BLaER1 treated with 17β-estradiol and CSF1 and Interleukin-3, amounts not matched to agents 10 nM and 100 nM (cell line): ENCODE results near the gene AHRR.

Experiments
- H3K27ac ChIP-seq, 11 experiments: shearing (Covaris generic); formaldehyde crosslinking; 2 replicates each; pipeline ENCODE4 v1.8.1; 2022
- H3K27me3 ChIP-seq, 11 experiments: shearing (Covaris generic); formaldehyde crosslinking; 2 replicates each; pipeline ENCODE4 v1.8.1; 2022
- H3K36me3 ChIP-seq, 11 experiments: shearing (Covaris generic); formaldehyde crosslinking; 2 replicates each; pipeline ENCODE4 v1.8.1; 2022
- H3K4me1 ChIP-seq, 10 experiments: shearing (Covaris generic); formaldehyde crosslinking; 2 replicates each; pipeline ENCODE4 v1.8.1; 2022
- H3K4me2 ChIP-seq, 11 experiments: shearing (Covaris generic); formaldehyde crosslinking; 2 replicates each; pipeline ENCODE4 v1.8.1; 2022
- H3K4me3 ChIP-seq, 10 experiments: shearing (Covaris generic); formaldehyde crosslinking; 2 replicates each; pipeline ENCODE4 v1.8.1; 2022
- H3K9ac ChIP-seq, 11 experiments: shearing (Covaris generic); formaldehyde crosslinking; 2 replicates each; pipeline ENCODE4 v1.8.1; 2022
- H3K9me3 ChIP-seq, 11 experiments: shearing (Covaris generic); formaldehyde crosslinking; replicated peaks in 1 of 11; 2 replicates each; pipeline ENCODE4 v1.8.1; 2022
- H4K20me1 ChIP-seq, 11 experiments: shearing (Covaris generic); formaldehyde crosslinking; 2 replicates each; pipeline ENCODE4 v1.8.1; 2022
- Cebpa-rat ChIP-seq, 11 experiments: shearing (Covaris generic); IDR thresholded peaks; 2 replicates each; pipeline ENCODE4 v1.8.1; 2022

Gene AHRR

GRCh38 chr5:421901-422300, 100.4 kb downstream of the AHRR start:
- peaks cover 0 to 9% (median 0%) of the 10 kb centered on the region in 11 experiments; a peak in 2 of 22 replicates for H3K27me3 ChIP-seq
- H4K20me1 ChIP-seq, result no peaks in the 10 kb centered on the region; a peak in 1 of 22 replicates
- H3K9ac ChIP-seq, result no peak overlapping the region
- no peak overlapping the region for H3K27ac ChIP-seq
- peaks cover 0 to 13% (median 5%) of the 10 kb centered on the region in 11 experiments; a peak in 10 of 22 replicates for H3K9me3 ChIP-seq
- peaks cover 35 to 61% (median 47%) of the 10 kb centered on the region in 10 experiments for H3K4me1 ChIP-seq
- peak overlapping the region in 8 of 11 experiments; percentile 63 to 88 (median 80); a peak in 14 of 22 replicates for H3K4me2 ChIP-seq
- H3K4me3 ChIP-seq, result no peak overlapping the region
- no peaks in the 10 kb centered on the region for H3K36me3 ChIP-seq
- no peak for TF ChIP-seq Cebpa-rat (IDR thresholded peaks at IDR 0.05)

GRCh38 chr5:422323-423232, 101.1 kb downstream of the AHRR start:
- TF ChIP-seq Cebpa-rat (IDR thresholded peaks at IDR 0.05), result no peak

GRCh38 chr5:423233-423565, 101.7 kb downstream of the AHRR start:
- H3K27ac ChIP-seq, result no peak overlapping the region
- H3K27me3 ChIP-seq, result peaks cover 0 to 9% (median 0%) of the 10 kb centered on the region in 11 experiments; a peak in 2 of 22 replicates
- no peak overlapping the region for H3K9ac ChIP-seq
- H3K36me3 ChIP-seq, result no peaks in the 10 kb centered on the region
- H3K4me2 ChIP-seq, result peak overlapping the region; percentile 21 to 88 (median 81); a peak in 19 of 22 replicates
- H4K20me1 ChIP-seq, result no peaks in the 10 kb centered on the region
- no peak overlapping the region for H3K4me3 ChIP-seq
- TF ChIP-seq Cebpa-rat (IDR thresholded peaks at IDR 0.05), result no peak
- peaks cover 0 to 13% (median 5%) of the 10 kb centered on the region in 11 experiments; a peak in 10 of 22 replicates for H3K9me3 ChIP-seq
- peaks cover 35 to 61% (median 46%) of the 10 kb centered on the region in 10 experiments for H3K4me1 ChIP-seq

More at GRCh38 chr5:422323-423232, 101.1 kb downstream of the AHRR start:
- H3K4me3 ChIP-seq, result no peak overlapping the region
- peaks cover 0 to 9% (median 0%) of the 10 kb centered on the region in 11 experiments; a peak in 2 of 22 replicates for H3K27me3 ChIP-seq
- peaks cover 35 to 61% (median 46%) of the 10 kb centered on the region in 10 experiments for H3K4me1 ChIP-seq
- no peaks in the 10 kb centered on the region for H3K36me3 ChIP-seq
- no peak overlapping the region for H3K9ac ChIP-seq
- H4K20me1 ChIP-seq, result no peaks in the 10 kb centered on the region
- no peak overlapping the region for H3K27ac ChIP-seq
- H3K4me2 ChIP-seq, result peak overlapping the region; percentile 21 to 88 (median 81); a peak in 18 of 22 replicates
- peaks cover 0 to 13% (median 5%) of the 10 kb centered on the region in 11 experiments; a peak in 10 of 22 replicates for H3K9me3 ChIP-seq

GRCh38 chr5:423626-424261, 102.2 kb downstream of the AHRR start:
- Histone ChIP-seq H3K4me1 (peaks cover 35 to 59% (median 46%) of the 10 kb centered on the region in 10 experiments), H3K27me3 (peaks cover 0 to 9% (median 0%) of the 10 kb centered on the region in 11 experiments; a peak in 2 of 22 replicates), H3K4me2 (peak overlapping the region; percentile 63 to 88 (median 81)), H3K27ac (peak overlapping the region in 1 of 11 experiments; percentile 79; a peak in 2 of 22 replicates), H3K9me3 (peaks cover 0 to 13% (median 5%) of the 10 kb centered on the region in 11 experiments; a peak in 10 of 22 replicates), H4K20me1 (no peaks in the 10 kb centered on the region), H3K36me3 (no peaks in the 10 kb centered on the region), H3K4me3 (no peak overlapping the region), H3K9ac (0 out of 22 replicates have a peak overlapping the region, but pooled peaks of 1 of the 11 experiments have one; percentile 4)
- TF ChIP-seq Cebpa-rat (IDR thresholded peaks at IDR 0.05), result no peak

GRCh38 chr5:424301-425110, 103.0 kb downstream of the AHRR start:
- Histone ChIP-seq H3K4me2 (peak overlapping the region; percentile 63 to 88 (median 81)), H4K20me1 (0 out of 22 replicates have a peak, but pooled peaks cover 0 to 4% (median 0%) of the 10 kb centered on the region in 11 experiments), H3K4me1 (peaks cover 35 to 52% (median 47%) of the 10 kb centered on the region in 10 experiments), H3K27ac (peak overlapping the region; percentile 31 to 83 (median 68); a peak in 19 of 22 replicates), H3K27me3 (peaks cover 0 to 9% (median 0%) of the 10 kb centered on the region in 11 experiments; a peak in 2 of 22 replicates), H3K4me3 (no peak overlapping the region), H3K36me3 (no peaks in the 10 kb centered on the region), H3K9ac (peak overlapping the region in 9 of 11 experiments; percentile 2 to 63 (median 41); a peak in 13 of 22 replicates), H3K9me3 (peaks cover 0 to 13% (median 5%) of the 10 kb centered on the region in 11 experiments; a peak in 10 of 22 replicates)
- TF ChIP-seq Cebpa-rat (IDR thresholded peaks at IDR 0.05), result no peak

GRCh38 chr5:425714-426113, 104.2 kb downstream of the AHRR start:
- Histone ChIP-seq H3K27ac (no peak overlapping the region), H3K4me1 (peaks cover 40 to 62% (median 48%) of the 10 kb centered on the region in 10 experiments), H3K9me3 (peaks cover 0 to 13% (median 5%) of the 10 kb centered on the region in 11 experiments; a peak in 10 of 22 replicates), H3K9ac (no peak overlapping the region; a peak in 1 of 22 replicates), H3K27me3 (peaks cover 0 to 9% (median 0%) of the 10 kb centered on the region in 11 experiments; a peak in 4 of 22 replicates), H3K36me3 (no peaks in the 10 kb centered on the region), H4K20me1 (0 out of 22 replicates have a peak, but pooled peaks cover 0 to 12% (median 0%) of the 10 kb centered on the region in 11 experiments), H3K4me3 (no peak overlapping the region), H3K4me2 (peak overlapping the region in 7 of 11 experiments; percentile 51 to 88 (median 81); a peak in 12 of 22 replicates)
- no peak for TF ChIP-seq Cebpa-rat (IDR thresholded peaks at IDR 0.05)

GRCh38 chr5:426392-426976, 105.0 kb downstream of the AHRR start:
- Histone ChIP-seq H3K27me3 (peaks cover 0 to 9% (median 0%) of the 10 kb centered on the region in 11 experiments; a peak in 4 of 22 replicates), H3K4me1 (peaks cover 45 to 69% (median 53%) of the 10 kb centered on the region in 10 experiments)
- TF ChIP-seq Cebpa-rat (IDR thresholded peaks at IDR 0.05), result no peak

More at GRCh38 chr5:426392-426976, 105.0 kb downstream of the AHRR start:
- no peak overlapping the region for H3K27ac ChIP-seq
- no peak overlapping the region for H3K4me3 ChIP-seq
- H4K20me1 ChIP-seq, result peaks cover 0 to 12% (median 0%) of the 10 kb centered on the region in 11 experiments; a peak in 2 of 22 replicates
- no peaks in the 10 kb centered on the region for H3K36me3 ChIP-seq
- H3K4me2 ChIP-seq, result no peak overlapping the region
- H3K9me3 ChIP-seq, result peaks cover 0 to 6% (median 0%) of the 10 kb centered on the region in 11 experiments; a peak in 8 of 22 replicates
- H3K9ac ChIP-seq, result no peak overlapping the region
